NCI-H446 (cell line): ENCODE data around the gene BACH2.
A peak's percentile ranks its signal among the peaks of the same experiment; 100 is the strongest.
"Not testable (repeated sequence)": the region's sequence is repeated elsewhere in the genome, so short reads cannot be mapped to it uniquely, and the experiment has no call there.

Source experiments
- DNase-seq, 2 experiments: peaks; one replicate each; lab custom pipeline; 2025; lab: John Stamatoyannopoulos, UW

Gene BACH2

DNA sequence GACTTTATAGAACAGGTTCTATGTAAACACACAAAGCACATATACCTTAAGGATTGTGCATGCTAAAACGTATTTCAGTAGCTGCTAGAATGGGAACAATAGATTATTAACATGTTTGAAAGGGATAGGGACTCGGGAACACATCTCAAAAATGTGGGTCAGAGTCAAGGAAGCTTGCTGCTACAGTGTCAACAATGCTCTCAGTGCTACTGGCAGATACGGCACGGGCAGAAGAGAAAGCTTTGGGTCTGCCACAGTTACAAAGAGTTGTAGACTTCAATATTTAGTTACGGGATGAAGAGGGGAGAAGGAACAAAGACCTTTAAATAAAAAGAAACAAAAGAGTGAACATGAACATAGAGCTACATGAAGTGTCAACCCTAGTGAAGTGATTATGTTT lies 170.5 kb downstream of the BACH2 start:
- DNase-seq = no peak

DNA sequence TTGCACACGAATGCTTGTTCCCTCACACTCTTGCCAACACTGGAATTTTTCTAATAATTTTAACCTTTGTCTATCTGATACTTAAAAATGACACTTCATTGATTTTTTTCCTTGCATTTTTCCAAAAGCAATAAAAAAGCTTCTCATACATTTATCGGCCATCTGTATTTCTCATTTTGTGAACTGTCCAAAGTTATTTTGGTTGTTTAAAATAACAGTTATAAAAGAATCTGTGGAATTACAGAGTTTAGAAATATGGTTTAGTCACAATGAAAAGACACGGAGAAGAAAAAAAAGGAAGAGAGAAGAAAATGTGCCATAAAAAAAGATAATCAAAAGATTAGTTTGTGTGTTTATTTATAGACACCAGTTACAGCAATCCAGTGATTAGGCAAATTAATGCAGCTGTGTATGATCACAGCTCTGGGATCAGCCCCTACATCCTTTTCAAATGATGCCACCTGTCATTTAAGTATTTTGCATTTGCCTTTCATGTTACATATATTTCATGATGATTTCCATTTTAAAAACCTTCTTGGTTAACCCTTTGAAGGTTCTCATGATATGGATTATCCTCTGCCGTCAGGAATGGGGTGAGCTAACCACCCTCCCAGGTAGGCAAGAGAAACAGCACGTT lies 171.7 kb downstream of the BACH2 start:
- DNase-seq = no peak

DNA sequence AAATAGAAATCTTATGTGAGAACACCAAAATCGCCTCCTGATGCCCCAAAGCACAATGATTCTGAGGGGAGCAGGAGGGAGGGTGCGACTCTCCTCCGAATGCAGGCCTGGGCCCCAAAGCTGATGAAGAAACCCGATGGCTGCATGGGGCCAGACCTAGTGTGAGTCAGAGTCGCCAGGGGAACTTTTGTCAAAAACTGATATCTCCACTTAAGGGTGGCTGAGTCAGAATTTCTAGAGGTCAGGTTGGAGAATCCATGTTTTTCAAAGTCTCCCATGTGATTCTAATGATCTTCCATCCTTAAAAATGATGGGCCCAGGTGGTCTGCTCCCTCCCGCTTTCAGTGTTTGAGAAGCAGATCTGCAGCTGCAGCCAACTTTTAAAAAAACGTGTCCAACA lies 172.8 kb downstream of the BACH2 start:
- DNase-seq = no peak

DNA sequence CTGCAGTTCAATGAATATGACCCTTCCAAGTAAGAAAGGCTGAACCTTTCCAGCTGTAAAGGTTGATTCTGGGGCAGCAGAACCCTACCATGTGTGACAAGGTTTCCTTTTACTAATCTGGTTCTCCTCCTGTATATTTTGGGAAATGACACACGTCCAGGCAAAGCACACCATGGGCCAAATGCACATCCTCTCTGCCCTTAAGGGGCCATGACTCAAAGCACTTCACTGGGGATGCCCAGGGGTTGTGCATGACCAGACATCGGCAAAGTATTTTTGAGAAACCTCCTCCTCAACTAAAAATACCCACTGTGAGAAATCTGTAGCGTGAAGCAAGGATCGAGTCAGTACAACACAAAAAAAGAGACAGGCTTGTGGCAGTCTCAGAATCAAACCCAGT lies 174.7 kb downstream of the BACH2 start:
- DNase-seq = no peak

DNA sequence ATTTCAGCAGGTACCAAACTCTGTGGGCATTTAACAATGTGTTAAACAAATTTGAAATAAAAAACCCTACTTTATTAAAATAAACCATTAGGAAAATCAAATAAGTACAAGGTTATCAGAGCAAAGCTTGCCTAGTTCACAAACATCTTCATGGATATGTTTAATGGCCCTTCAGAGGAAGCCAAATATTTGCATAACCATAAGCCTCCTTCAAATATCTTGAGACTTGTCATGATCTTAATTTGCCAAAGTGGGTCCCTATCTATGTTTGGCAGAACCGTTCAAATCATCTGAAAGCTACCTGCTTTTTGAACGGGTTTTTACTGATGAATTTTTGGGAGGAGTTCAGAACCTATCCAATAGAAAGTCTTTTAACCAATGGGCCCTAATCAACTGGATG lies 176.3 kb downstream of the BACH2 start:
- DNase-seq = no peak

DNA sequence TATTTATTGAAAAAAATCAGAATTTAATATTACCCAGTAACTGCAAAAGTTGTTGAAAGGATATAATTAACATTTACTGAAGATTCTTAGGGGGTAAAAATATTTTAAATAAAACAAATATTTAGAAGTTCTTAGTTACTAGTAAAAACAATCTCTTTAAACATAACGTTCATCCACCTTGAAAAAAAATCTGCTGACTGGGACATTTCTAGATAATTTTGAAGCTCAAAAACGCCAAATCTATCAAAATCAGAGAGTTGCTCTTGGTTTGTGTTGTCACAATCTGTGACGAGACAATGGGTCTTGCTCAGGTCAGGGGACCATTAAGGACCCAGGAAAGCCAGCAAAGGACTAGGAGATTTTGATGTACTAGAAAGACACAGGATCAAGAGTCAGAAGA lies 177.0 kb downstream of the BACH2 start:
- no peak for DNase-seq

DNA sequence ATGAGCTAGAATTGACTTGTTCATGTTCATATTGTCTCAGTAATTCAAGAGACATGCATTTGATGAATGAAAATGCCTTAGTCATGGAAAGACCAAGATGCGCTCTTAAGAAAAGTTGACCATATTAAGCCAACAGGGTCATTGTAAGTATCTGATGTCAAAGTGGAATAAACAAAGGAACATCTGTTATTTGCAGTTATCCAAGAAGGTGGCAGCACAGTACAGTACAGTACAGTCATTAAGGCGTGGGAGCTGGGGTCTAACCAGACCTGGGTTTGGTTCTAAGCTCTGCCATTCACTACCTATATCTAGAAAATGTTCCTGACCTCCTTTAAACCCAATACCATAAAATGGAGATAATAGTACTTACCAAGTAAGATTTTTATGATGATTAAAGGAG lies 178.1 kb downstream of the BACH2 start:
- no peak for DNase-seq

DNA sequence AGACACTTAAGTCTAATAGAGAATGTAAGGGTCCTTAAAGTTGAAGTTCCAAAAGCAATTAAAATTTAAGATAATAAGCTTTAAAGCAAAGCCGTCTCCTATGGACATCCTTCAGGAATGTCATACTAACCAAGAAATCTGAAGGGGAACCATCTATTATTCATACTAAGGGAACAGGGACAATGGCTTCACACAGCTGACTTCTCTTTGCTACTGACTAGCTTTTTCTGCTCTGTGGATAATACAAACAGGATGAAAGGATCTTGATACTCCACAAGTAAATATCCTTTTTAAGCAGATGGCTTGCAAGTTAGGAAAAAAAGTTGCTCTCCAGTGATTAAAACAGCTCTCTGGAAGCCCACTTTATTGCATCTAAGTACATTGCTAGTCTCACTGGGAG lies 178.6 kb downstream of the BACH2 start:
- no peak for DNase-seq

DNA sequence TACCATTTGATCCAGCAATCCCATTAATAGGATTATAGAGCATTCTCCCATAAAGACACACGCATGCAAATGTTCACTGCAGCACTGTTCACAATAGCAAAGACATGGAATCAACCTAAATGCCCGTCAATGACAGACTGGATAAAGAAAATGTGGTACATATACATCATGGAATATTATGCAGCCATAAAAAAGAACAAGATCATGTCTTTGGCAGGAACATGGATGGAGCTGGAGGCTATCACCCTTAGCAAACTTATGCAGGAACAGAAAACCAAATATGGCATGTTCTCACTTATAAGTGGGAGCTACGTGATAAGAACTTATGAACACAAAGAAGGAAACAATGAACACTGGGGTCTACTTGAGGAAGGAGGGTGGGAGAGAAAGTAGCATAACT lies 180.5 kb downstream of the BACH2 start:
- not testable (repeated sequence) for DNase-seq

DNA sequence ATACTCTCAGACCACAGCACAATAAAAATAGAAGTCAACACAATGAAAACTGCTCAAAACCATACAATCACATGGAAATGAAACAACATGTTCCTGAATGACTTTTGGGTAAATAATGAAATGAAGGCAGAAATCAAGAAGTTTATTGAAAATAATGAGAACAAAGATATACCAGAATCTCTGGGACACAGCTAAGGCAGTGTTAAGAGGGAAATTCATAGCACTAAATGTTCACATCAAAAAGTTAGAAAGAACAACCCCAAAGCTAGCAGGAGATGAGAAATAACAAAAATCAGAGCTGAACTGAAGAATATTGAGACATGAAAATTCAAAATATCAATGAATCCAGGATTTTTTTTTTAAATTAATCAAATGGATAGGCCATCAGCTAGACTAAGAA lies 183.3 kb downstream of the BACH2 start:
- no peak for DNase-seq

DNA sequence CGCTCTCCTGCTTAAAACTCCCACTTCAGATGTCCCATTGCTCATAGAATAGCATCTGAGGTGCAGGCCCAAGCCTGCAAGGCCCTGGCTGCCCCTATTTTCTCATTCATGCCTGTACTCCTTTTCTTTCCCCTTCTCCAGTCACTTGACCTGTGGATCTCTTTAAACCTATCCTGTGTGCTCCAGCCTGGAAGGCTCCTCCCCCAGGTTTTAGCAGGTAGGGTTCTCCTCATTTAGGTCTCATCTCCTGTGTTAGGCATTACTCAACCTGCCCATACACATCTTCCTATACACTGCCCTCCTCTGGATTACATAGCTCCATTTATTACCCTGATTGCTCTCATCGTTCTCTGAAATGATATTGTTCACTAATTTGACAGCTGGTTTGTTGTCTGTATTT lies 185.3 kb downstream of the BACH2 start:
- DNase-seq = no peak

DNA sequence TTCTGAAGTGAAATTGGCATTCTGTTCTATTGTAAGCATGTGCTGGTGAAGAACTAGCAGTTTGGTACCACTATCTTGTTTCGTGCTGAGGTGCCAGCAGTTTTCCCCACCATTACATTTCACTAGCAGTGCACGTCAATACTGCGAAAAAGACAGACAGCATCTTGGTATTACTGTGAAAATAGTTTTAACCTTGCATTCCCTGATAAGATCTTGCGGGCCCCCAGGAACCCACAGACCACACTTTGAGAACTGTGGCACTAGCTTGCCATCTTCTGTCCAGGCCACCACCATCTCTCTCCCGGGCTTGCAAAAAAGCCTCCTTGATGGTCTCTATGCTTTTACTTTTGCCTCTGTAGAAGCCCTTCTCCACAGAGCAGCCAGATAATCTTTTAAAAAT lies 185.7 kb downstream of the BACH2 start:
- no peak for DNase-seq

DNA sequence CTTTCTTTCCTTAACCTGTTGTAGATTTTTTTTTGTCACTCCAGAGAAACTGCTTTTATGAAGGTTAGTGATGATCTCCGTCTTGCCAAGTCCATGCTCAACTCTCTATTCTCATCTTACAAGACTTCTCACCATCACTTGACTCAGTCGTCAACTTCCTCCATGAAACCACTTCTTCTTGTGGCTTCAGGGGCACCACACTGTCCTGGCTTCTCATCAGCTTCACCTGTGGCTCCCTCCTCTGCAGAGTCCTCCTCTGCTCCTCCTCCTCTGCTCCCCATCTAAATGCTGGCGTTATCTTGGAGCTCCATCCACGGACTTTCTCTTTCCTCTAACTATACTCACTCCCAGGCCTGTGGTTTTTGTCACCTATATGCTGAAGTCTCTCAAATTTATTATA lies 187.5 kb downstream of the BACH2 start:
- no peak for DNase-seq

DNA sequence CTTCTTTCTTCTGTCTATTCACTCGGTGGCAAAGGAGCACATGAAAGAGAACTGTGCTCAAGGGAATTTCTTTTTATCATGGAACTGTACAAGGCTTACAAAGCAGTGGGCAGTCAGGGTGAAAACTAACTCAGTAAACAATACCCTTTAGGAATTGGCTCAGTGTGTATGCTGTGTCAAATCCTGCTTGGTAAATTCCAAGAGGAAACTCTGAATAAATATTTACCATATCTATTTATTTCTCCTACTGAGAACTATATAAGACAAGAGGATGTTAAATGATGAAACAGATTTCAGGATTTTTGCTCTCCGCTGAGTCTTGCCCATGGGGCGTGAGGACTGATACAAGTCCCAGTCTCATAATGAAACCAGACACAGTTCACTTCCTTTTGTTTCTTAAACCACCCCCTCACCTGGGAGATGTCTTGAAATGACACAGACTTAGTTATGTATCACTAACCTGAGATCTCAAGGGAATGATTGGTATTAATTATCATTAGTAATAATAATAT lies 188.8 kb downstream of the BACH2 start:
- no peak for DNase-seq

DNA sequence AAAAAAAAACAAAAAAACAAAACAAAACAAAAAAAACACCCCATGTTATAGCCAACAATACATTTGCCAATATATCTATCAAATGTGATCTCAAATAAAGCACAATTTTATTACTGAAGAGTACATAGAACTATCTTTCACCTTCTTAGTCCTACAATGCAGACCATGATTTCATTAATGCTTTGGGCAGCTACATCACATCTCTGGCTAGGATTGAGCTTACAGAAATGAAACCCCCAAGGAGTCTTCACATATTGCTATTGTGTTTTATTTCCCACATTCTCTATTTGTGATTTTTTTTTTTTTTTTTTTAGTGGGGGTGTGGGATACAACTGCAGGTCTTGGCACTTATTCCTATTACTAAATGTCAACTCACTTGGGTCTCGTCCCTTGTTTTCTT lies 189.3 kb downstream of the BACH2 start:
- no peak for DNase-seq

DNA sequence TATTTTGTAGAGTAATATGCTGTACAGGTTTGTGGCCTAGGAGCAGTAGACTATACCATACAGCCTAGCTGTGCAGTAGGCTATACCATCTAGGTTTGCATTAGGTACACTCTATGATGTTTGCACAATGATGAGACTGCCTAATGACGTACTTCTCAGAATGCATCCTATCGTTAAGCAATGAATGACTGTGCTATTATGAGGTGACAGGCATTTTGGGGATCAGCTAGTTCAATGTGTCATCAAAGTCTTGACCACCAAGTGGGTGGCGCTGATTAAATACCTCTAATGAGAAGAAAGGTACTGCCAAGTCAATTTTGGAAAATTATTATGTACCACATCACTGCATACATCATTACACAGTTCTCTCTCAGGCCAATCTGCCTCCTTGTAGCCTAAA lies 190.2 kb downstream of the BACH2 start:
- DNase-seq = no peak

DNA sequence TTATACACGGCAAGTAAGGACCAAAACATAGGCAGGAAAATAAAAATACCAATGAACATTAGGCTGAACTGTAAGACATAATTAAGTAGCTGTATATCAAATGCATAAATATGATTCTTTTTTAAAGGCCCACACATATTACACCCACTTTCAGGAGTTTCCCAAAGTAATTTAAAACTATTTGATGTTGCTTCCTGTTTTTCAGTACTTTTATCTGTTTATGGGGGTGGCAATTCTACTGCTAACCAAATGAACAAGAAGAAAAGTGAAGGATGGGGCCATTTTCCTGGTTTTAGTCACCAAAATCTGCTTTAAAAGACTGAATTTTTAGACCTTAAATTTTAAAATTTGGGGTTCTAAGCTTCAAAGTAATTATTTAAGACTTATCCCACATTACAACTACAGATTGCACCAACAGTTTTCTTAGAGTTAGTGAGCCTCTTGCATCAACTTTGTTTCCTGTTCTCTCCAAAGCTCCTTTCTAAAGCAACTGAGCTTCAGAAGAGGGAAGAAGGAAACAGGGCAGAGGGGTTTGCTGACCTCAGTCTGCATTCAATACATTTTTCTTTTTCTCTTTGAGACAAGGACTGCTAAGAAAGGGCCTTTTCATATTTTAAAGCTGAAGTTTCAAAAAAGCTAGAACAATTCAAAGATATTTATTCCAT lies 191.0 kb downstream of the BACH2 start:
- no peak for DNase-seq

DNA sequence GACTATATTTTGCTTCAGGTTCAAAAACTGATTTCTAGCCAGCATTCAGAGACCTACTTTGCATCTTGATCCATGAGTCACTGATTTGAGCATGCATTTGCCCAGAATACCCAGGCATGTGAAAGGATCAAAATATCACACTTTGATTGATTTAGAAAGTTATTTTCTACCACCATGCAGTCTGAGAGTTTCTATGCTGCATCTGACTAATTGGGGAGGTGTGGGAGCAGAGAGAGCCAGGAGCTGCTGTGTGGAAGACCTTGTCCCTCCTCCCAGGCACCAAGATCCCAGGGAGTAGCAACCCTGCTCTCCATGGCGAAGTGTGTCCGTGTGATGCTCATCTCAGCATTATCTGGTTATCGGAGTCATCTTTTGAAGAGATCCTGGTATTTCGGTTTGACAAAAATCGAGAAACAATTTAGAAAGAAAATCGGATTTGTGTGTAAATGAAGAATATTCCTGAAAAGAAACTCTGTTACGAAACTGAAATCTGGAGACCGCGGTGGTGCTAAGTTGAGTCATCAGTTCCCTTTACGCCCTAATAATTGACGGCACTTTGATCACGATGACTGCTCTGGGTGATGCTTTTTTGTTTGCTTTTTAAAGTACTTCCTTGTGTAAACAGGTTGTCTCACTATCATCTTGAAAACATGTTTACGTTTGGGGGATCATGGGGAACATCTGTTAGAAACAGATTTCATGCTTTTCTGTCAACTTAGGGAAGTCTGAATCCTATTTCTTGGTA lies 193.4 kb downstream of the BACH2 start:
- no peak for DNase-seq

DNA sequence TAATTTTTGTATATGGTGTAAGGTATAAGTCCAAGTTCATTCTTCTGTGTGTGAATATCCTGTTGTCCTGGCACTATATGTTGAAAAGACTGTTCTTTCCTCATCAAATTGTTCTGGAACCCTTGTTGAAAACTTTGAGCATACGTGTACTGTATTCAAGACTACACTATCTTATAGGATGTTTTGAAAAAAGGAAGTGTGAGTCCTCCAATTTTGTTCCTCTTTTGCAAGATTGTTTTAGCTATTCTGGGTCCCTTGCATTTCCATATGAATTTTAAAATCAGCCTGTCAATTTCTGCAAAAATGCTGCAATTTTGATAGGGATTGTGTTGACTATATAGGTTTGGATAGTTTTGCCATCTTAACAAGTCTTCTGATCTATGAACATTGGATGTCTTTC lies 195.2 kb downstream of the BACH2 start:
- DNase-seq = no peak

DNA sequence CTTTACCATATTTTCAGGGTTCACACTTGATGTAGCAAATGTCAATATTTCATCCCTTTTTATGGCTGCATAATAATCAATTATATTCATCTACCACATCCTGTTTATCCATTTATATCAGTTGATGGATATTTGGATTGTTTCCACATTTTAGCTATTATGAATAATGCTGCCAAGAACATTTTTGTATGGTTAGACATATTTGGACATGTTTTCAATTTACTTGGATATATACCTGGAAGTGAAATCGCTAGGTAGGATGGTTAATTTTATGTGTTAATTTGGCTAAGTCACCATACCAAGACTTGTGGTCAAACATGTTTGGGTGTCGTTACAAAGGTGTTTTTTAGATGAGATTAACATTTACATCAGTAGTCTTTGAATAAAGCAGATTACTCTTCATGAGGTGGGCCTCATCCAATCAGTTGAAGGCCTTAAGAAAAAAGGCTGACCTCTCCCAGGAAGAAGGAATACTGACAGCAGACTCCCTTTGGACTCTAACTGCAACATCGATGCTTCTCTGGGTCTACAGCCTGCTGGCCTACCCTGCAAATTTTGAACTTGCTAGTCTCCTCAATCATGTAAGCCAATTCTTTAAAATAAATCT lies 196.5 kb downstream of the BACH2 start:
- DNase-seq = no peak

DNA sequence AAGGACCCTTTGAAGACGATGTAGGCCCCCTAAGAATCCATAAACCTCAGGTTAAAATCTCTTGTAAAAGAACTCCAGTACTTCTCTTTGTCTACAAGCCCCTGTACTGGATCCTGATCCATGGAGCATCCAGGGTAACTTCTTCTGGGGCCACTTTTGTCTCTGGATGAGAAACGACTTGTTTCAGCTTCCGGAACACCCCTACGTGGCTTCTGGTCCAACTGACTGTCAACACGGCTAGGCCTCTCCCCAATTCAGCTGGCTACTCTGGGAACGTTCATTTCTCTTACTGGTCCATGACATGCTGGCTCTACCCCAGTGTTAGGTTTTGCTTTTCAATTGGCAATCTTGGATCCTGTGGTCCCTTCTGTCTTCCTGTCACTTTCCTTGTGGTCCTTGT lies 198.0 kb downstream of the BACH2 start:
- DNase-seq = no peak

DNA sequence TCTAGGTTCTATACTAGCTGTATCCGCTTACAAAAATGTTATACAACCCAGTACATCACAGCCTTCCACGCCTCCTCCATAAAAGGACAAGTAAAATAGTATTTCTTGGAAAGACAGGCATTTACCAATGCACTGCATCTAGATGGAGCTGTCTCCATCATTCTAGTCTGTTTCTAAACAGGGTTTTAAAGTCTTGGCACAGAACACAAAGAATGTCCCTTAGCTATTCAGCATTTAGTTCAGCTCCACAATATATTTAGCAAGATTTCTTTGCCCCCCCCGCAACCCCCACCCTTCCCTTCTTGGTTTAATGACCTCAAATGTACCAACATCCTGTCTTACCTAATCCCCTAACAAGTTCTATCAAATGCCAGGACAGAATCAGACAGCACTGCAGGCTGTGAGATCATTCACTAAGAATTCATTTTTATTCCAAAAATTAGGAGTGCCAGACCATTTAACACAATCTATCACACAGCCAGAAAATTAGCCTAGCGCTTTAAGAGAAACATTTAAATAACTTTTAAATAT lies 198.6 kb downstream of the BACH2 start:
- peak; percentile 9 to 65 for DNase-seq

DNA sequence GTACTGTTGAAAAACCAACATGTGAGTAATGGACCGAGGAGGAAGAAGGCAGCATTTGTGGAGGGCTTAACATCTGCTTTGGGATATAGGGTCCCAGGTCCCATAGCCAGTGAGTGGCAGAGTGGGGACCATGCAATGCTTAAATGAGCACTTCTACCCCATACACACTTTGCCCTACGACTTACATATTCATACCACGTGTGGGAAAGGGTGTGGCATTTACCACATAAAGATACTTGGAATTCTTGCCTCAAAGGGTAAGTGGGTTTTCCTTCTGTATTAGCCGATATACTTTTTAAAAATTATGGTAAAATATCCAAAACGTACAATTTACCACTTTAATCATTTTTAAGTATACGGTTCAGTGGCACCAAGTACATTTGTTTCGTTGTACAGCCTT lies 199.3 kb downstream of the BACH2 start:
- DNase-seq = no peak
